Ascending aorta (tissue), 2 donors: ENCODE measurements around the gene SH3RF3. TPM values are rescaled to one million over a fixed set of nuclear protein-coding genes. Genes with fewer than 3 reads are reported as not detected.
A peak's percentile ranks its signal among the peaks of the same experiment; 100 is the strongest.

Source experiments
- DNase-seq, 2 donors: peaks; one replicate each; pipeline ENCODE4 v3.0.0-alpha.2; 2019; ENCODE audit warnings: low spot score in 2 of 2
- H3K27ac ChIP-seq, 2 donors: fragments of 200-600 bp; sonication (generic); one replicate each; pipeline ENCODE4 v1.5.1; 2016 to 2017; ENCODE audit warnings: mild to moderate bottlenecking in 1 of 2
- H3K27me3 ChIP-seq: fragments of 200-600 bp; sonication (generic); one replicate; pipeline ENCODE4 v1.5.1; 2017
- H3K36me3 ChIP-seq, 2 donors: fragments of 200-600 bp; sonication (generic); one replicate each; pipeline ENCODE4 v1.5.1; 2016
- H3K4me1 ChIP-seq, 2 donors: fragments of 200-600 bp; sonication (generic); one replicate each; pipeline ENCODE4 v1.5.1; 2016 to 2017; ENCODE audit warnings: mild to moderate bottlenecking in 1 of 2
- H3K4me3 ChIP-seq, 2 donors: fragments of 200-600 bp; sonication (generic); one replicate each; pipeline ENCODE4 v1.5.1; 2016 to 2017; ENCODE audit warnings: mild to moderate bottlenecking in 1 of 2
- H3K9me3 ChIP-seq, 2 donors: fragments of 200-600 bp; sonication (generic); one replicate each; pipeline ENCODE4 v1.5.1; 2016
- intact Hi-C: fragments of 100-400 bp; cut with DNase I; formaldehyde crosslinking; loops from one replicate; pipeline ENCODE4 v1.15.1; 2023
- total RNA-seq: library from RNA; depleted of rRNA; stranded (reverse); fragments of >200 nt; gene quantifications from one replicate; pipeline ENCODE4 v1.1.0, GENCODE V29; 2016
- TF ChIP-seq, protein P1 (sequence below), 3 experiments: fragments of 200-600 bp in 2 of 3; fragments of 450-650 bp in 1 of 3; sonication (generic) in 2 of 3; IDR thresholded peaks; one replicate each; pipeline ENCODE4 v1.5.1; 2016 to 2019; ENCODE audit warnings: antibody characterized with exemption in 3 of 3, mild to moderate bottlenecking in 1 of 3, moderate library complexity in 1 of 3

Gene SH3RF3
- total RNA-seq, 1 donor from 2014 or later, result 53.5 TPM

DNA sequence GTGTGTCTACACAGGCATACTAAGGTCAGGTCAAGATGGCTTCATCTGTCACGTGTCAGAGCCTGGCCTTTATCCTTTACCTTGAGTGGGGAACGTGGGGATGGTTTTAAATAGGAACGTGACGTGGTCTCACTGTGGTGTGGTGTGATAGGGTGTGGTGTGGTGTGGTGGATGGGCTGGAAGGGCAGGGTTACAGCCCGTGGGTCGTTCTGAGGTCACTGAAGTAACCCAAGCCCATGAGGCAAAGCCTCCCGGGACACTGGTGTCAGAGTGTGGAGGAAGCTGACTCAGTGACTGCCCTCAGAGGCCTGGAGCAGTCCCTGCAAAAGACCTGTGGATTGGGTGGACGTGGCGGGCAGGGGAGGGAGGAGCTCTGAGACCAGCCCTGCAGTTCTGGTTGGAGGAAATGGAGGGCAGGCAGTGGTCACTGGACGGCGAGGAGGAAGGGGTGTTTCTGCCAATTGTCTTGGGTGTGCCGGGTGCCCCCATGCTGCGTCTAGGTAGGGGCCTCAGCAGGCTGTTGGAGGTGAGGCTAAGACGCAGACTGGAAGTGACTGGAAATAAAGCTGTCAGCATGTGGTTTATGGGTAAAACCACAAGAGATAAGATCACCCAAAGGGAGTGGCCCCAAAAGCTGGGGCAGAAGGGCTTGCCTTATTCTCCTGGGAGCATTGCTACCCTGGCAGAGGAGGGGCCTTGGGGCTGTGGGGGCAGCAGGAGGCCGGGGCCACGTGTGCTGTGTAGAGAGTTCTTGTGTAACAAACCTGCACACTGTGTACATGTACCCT lies 84.8 kb downstream of the SH3RF3 start:
- H3K9me3 ChIP-seq, result no peaks in the 10 kb centered on the region
- H3K4me1 ChIP-seq, result peaks cover 25 to 50% of the 10 kb centered on the region in 2 donors
- no peaks in the 10 kb centered on the region for H3K27me3 ChIP-seq
- intact Hi-C loops, result loop anchor here (5.0 kb wide), 1 partner anchor 33 kb away; no protein-coding TSS in a partner anchor
- no peak overlapping the region for H3K4me3 ChIP-seq
- no peaks in the 10 kb centered on the region for H3K36me3 ChIP-seq
- TF ChIP-seq, protein P1, sequence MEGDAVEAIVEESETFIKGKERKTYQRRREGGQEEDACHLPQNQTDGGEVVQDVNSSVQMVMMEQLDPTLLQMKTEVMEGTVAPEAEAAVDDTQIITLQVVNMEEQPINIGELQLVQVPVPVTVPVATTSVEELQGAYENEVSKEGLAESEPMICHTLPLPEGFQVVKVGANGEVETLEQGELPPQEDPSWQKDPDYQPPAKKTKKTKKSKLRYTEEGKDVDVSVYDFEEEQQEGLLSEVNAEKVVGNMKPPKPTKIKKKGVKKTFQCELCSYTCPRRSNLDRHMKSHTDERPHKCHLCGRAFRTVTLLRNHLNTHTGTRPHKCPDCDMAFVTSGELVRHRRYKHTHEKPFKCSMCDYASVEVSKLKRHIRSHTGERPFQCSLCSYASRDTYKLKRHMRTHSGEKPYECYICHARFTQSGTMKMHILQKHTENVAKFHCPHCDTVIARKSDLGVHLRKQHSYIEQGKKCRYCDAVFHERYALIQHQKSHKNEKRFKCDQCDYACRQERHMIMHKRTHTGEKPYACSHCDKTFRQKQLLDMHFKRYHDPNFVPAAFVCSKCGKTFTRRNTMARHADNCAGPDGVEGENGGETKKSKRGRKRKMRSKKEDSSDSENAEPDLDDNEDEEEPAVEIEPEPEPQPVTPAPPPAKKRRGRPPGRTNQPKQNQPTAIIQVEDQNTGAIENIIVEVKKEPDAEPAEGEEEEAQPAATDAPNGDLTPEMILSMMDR (IDR thresholded peaks at IDR 0.05), result no peak
- DNase-seq, result peak; percentile 33 to 69
- no peak overlapping the region for H3K27ac ChIP-seq

DNA sequence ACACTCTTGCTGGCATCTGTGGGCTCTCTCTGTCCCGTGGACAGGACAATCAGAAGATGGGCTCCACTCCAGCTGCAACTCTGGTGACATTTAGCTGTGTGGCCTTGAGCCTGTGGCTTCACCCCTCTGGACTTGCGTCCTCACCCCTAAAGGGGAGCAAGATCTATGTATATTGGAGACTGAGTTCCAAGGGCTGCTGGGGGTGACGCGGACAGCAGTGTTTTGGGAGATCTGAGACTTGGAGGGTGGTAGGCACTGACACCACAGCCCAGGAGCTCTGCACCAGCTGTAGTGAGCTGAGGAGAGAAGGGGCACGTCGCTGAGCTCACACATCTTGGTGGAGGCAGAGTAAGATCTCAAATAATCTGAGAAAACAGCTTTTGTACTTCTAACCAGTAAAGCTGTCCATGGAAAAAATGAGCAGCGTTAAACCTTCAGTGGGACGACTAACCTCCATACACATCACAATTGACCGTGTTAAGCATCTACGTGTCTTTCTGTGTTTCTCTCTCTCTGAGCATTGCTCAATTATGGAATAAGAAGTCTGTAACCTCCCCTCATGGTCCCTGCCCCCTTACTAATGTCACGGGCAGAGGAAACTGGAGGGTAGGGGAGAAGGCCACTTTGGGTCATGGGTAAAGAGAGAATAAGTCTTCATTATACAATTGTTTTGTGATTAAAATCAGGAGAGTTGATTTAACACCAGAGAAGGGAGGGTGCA lies 85.8 kb downstream of the SH3RF3 start:
- Histone ChIP-seq H3K27me3 (no peaks in the 10 kb centered on the region), H3K4me1 (peaks cover 21 to 45% of the 10 kb centered on the region in 2 donors), H3K36me3 (no peaks in the 10 kb centered on the region), H3K27ac (no peak overlapping the region), H3K9me3 (no peaks in the 10 kb centered on the region), H3K4me3 (no peak overlapping the region)
- intact Hi-C loops, result loop anchor here (5.0 kb wide), 1 partner anchor 32 kb away; no protein-coding TSS in a partner anchor
- TF ChIP-seq, protein P1 (IDR thresholded peaks at IDR 0.05), result no peak
- peak in 1 of 2 donors; percentile 60 for DNase-seq

DNA sequence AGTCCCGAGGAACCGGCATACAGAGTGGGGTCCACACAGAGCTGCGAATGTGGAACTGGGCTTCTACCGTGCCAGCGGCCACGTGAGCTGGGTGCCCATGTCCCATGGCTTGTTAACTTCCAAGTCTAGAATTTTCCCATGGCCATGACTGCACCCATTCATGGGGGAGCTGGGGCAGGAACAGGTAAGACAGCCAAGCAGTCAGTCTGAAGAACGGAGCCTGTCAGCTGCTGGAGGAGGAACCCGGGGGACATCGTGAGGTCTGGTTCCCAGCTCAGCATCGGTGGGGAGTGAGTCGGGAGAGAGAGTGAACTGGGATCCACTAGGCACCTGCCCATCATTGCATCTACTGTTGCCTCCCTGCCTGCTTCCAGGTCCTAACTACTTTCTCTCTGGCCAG lies 86.9 kb downstream of the SH3RF3 start:
- DNase-seq, result peak in 1 of 2 donors; percentile 55
- TF ChIP-seq, protein P1 (IDR thresholded peaks at IDR 0.05), result no peak
- H3K4me3 ChIP-seq, result no peak overlapping the region
- intact Hi-C loops, result no loop called here
- H3K4me1 ChIP-seq, result peaks cover 12 to 34% of the 10 kb centered on the region in 2 donors
- no peaks in the 10 kb centered on the region for H3K9me3 ChIP-seq
- no peaks in the 10 kb centered on the region for H3K36me3 ChIP-seq
- H3K27ac ChIP-seq, result no peak overlapping the region
- H3K27me3 ChIP-seq, result no peaks in the 10 kb centered on the region

DNA sequence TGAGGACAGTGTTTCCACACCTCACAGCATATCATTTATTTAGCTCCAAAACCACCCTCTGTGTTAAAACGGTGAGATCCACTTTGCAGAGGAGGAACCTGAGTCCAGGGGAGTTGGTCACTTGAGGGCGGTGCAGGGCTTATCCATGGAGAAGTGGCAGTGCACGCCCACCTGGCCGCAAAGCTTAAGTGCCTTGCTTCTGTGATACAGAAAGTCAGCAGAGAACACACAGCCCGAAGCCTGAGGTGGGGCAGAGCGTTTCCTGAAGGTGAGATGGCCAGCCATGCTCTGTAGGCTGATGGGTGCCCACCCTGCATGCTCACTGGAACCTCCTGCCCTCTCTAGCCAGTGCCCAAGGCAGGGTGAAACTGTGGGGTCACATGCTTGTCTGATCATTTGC lies 87.3 kb downstream of the SH3RF3 start:
- DNase-seq, result peak in 1 of 2 donors; percentile 61
- no peak overlapping the region for H3K4me3 ChIP-seq
- H3K36me3 ChIP-seq, result no peaks in the 10 kb centered on the region
- peaks cover 9 to 29% of the 10 kb centered on the region in 2 donors for H3K4me1 ChIP-seq
- TF ChIP-seq, protein P1 (IDR thresholded peaks at IDR 0.05), result no peak
- H3K9me3 ChIP-seq, result no peaks in the 10 kb centered on the region
- intact Hi-C loops, result no loop called here
- no peak overlapping the region for H3K27ac ChIP-seq
- no peaks in the 10 kb centered on the region for H3K27me3 ChIP-seq

DNA sequence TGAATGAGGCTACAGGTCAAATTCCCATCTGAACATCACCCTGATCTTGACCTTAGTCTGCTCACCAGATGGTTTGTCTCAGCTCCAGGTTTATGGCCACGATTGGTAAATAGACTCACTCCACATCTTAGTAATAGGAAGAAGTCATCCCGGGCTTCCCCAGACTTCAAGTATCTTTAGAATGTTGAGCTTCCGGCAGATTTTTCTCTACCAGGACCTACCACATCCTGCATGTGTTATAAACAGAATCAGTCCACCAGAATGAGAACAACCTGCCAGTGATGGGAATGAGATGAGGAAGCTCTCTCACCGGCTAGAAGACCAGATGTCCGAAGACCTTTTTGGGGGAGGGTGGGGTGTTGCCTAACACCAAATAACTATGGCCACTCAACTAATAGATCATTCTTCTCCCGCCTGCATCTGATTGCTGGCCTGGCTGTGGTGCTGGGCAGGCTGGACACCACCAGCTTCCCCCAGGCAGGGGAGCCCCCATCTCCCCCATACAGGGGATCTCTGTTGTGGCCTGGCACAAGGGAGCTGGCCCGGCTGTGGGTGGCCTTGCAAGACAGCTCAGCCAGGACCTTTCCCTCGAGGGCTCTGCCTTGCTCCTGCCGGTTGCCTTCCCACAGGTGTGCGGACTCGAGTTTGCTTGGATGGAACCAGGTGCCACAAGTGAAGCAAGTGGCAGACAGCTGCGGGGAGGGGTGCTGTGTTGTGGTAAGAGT lies 88.5 kb downstream of the SH3RF3 start:
- DNase-seq, result peak in 1 of 2 donors; percentile 56
- intact Hi-C loops, result no loop called here
- TF ChIP-seq, protein P1 (IDR thresholded peaks at IDR 0.05), result no peak

More for the DNA sequence above, 88.5 kb downstream of the SH3RF3 start:
- Histone ChIP-seq H3K4me1 (peaks cover 9 to 29% of the 10 kb centered on the region in 2 donors), H3K36me3 (no peaks in the 10 kb centered on the region), H3K9me3 (no peaks in the 10 kb centered on the region), H3K27me3 (no peaks in the 10 kb centered on the region), H3K27ac (peak overlapping the region; percentile 66 to 76), H3K4me3 (no peak overlapping the region)
